Measurements from ENCODE around the gene KRT38.

The KRT38 gene

DNA sequence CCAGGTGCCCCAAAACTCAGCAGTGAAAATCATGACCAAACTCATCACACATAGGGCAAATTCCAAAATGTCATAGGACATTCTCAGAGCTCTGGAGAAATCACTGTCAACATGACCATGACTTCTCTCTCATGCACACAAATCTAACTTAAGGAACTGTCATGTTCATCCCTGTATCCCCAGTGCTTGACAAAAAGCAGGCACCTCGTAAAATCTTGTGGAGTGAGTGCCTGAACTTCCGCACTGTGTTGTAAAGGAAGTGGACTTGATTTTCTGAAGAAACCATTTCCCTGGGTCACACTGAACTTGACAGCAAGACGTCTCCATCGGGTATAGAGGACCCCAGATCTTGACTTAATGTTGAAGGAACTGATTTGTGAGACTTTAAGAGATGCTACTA is 19.2 kb downstream of the KRT38 start:
- no peak for DNase-seq (ENCODE audit: low read depth)

DNA sequence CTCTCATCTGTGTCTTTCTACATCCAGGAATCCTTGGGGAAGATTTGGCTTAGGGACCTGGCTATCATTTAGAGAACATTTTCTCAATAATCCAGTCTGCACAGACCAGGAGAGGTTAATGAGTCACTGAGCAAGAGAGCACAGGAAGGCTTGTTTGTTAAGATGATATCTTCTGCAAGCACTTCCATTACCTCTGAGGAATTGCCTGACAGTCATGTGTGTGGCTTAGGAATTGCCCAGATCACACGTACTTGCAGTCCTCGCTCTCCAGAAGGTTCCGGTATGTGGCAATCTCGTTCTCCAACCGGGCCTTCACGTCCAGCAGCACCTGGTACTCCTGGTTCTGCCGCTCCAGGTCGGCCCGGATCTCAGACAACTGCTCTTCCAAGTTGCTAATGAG is 19.7 kb downstream of the KRT38 start:
- DNase-seq (ENCODE audit: low read depth), result no peak

DNA sequence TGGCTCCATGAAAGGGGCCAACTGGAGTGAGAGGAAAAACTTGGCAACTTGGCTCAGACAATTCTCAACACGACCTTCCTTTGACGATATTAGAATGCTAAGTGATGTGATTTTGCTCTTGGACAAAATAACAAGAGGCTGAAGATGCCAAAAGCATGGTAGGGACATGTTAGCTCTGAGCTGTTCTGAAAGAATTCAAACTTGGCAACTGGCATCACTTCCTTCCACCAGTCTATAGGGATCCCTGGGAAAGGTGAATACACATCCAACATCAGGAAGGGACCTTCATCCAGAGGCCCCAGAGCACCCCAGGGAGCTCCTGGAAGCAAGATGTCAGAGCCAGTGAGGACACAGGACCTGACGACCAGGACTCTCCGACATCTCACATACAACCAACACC is 20.6 kb downstream of the KRT38 start:
- DNase-seq (ENCODE audit: low read depth), result no peak

DNA sequence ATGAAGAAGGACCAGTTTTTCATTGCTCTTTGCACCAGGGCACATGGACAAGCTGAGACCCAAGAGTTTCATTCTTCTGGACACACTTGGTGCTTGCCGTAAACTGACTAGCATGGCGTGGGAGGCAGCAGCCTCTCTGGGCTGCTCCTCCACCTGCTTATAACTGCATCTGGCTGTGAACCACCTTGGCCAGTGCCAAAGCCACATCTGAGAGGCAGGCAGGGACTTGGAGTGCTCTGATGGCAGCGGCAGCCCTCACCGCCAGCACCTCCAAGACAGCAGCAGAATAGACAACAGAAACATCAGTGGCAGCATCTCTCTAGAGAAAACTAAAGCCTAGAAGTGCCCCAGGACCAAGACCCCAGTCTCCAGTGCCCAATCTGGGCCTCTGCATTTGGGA is 21.1 kb downstream of the KRT38 start:
- no peak for DNase-seq (ENCODE audit: low read depth)

DNA sequence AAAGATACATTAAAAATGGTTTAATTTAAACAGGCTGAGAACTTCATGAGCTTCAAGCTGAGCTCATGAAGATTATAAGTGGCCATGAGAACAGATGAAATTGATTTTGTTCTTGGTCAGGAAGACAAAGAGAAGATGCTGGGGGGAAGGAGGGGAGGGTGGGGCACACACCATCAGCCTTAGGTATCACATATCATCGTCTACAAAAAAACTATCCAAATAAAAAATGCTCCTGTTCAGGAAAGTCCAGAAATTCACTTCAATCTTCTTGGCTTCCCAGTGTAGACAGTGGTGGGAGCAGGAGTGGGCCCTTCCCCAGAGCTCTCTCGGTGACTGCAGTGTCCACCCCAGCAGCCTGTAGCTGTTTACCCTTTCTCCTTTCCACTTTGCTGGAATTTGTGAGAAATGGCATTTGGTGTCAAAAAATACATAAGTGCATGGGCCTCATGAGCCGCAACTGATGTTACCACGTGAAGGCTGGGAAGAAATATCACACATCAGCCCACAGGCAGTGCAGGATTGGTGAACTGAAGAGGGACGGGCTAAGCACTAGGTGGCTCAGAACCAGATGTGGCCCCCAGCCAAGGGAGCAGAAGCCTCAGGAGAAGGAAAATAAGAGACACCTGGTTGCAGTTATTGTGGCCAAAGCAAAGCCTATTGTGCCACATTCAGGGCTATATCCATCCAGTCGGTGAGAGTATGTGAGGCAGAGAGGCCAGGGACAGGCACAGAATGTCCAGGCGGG is 22.5 kb downstream of the KRT38 start:
- DNase-seq (ENCODE audit: low read depth), result no peak

DNA sequence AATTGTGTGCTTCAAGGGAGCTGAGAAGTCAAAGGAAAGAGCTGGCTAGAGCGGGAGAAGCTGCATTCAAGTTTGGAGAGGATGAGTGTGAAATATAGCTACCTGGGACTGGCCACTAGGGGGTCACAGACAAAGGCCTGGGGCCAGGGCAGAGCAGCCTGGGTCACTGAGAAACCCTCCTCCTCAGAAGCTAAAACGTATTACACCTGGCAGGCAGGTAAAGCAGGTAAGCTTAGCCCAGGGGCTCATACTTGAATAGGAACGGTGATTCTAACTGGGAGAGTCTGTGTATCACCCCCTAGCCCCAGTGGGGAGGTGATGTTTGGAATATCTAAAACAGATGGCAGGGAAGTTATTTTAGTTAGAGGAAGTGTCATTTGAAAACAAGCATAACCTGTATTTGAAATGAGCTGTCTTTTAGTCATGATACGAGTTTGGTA is 23.2 kb downstream of the KRT38 start:
- no peak for DNase-seq (ENCODE audit: low read depth)

DNA sequence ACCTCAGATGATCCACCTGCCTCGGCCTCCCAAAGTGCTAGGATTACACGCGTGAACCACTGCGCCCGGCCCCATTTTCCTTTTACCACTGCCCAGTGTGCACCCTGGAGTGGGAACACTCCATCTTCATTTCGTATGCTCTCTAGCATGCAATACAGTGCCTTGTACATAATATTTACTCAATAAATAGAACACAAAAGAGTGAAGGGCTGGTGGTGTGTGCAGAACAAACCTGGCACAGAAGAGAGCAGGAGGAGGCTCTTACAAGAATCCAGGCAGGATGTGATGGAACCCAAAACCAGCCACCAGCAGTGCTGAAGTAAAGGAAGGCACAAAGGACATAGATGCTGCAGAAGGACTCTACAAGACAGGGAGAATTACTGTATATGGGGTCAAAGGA is 23.7 kb downstream of the KRT38 start:
- no peak for DNase-seq (ENCODE audit: low read depth)

DNA sequence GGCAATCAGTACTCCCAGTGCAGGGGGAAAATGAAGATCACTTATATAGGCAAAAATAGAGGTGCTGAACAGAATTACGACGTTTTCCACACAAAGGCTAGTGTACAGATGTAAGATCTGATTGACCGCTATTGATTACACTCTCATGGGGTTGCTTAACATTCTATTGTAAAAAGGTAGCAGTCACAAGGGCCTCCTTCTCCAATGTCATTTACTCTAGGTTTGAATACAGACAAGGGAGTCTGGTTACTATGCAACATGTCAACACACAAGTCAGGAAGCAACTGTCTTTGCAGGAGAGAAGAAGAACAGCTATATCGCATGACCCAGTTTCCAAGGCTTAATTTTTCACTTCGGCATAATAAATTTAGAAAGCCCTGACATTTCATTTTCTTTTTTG is 24.3 kb downstream of the KRT38 start:
- no peak for DNase-seq (ENCODE audit: low read depth)

DNA sequence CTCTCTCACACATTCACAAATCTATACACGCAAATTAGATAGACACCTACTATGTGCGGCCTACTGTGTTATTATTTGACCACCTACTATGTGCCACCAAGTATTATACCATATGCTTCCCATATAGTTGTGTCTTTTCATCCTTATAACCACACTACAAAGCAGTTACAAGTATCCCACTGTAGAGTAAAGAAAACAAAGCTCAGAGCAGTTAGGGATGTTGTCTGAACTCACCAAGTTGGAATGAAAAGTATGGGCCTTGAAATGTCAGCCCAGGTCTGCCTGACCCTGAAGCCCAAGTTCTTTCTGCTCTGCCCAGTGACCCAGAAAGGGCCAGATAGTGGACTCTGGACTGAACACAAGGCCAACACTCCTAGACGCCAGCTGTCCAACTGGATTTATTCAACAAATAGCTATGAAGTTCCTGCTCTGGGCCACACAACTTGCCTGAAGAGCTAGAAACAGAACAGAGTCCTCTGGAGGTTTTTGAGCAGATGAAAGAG is 24.9 kb downstream of the KRT38 start:
- DNase-seq (ENCODE audit: low read depth), result no peak

DNA sequence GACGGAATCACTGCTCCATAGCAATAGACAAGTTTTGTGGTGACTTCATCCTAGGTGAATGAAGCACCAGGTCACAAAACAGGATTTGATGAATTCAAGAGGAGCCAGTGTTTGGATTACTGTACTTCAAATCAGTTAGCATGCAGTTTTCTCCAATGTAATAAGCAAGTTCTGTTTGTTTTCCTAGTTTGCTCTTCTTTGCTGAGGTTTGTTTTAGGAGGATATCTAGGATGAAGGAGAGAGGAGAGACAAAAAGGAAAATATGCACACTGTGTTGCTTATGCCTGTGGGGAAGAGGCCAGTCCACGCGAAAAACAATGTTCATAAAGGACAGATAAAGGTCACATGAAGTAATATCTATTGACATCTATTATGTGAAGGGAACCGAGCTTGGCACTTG is 25.4 kb downstream of the KRT38 start:
- DNase-seq (ENCODE audit: low read depth), result no peak

DNA sequence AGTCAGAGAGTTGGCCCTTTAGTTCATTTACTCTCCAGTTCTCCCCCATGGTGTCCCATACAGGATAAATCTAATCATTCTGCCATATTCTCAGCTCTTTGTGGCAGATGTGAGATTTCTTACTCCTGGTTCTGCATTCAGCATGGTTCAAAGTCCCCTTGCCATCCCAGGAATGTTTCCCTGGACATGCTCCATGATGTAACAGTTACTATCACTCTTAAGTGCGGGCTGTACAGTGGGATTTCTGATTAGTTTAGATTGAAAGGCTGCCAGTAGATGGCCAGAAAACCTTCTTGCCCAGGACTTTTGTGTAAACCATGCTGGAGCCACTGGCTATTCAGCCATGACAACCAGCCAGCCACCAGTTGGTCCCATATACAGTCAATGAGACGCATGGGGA is 26.8 kb downstream of the KRT38 start:
- DNase-seq (ENCODE audit: low read depth), result no peak

DNA sequence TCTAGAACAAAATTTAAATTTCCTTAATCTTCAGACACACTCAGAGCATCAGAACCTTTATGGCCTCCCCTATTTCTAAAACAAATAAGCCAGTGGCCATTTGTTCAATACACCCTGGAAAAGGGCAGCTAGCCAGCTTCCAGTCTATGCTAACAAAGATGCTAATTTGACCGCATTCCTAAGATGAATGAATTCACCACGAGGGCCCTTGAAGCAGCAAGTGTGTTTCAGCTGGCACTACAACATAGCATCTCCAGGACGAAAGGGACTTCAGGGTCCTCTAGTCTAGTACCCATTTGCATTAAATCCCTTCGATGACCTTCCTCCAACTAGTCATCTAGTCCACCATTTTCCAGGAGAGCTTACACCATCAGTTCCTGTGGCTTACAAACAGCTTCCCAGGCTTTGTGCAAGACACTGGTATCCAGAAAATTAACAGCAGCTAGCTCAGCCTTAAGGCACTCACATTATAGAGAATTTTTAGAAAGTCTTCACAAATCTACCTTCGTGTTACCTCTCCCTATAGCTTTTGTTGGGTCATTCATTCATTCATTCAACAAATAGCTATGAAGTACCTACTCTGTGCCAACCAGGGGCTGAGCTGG is 27.3 kb downstream of the KRT38 start:
- DNase-seq (ENCODE audit: low read depth), result no peak

DNA sequence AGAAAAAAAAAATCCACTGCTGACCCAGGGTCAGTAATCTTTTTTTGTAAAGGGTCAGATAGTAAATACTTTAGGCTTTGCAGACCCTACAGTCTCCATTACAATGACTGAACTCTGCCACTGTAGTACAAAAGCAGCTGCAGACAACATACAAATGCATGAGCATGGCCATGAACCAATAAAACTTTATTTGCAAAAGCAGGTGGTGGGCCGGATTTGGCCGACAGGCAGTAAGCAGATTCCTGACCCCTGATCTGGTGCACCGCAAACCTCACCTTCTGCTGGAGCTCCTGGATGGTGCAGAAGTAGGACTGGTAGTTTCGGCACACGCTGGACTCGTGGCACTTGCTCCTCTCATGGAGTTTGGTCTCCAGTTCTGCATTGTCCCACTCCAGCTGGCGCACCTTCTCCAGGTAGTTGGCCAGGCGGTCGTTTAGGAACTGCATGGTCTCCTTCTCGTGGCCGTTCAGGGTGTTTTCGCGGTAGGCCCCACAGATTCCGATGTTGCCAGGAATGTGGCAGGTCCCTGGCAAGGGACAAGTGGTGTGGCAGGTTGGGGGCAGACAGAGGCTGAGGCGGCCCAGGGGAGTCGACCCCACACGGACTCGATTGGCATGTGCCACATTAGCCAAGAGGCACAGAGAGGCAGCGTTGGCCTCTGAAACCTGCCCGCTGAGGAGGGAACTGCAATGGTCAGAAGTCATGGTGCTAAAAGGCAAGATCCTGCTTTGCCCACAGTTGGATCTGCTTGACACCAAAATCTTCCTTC is 29.5 kb downstream of the KRT38 start:
- no peak for DNase-seq (ENCODE audit: low read depth)

DNA sequence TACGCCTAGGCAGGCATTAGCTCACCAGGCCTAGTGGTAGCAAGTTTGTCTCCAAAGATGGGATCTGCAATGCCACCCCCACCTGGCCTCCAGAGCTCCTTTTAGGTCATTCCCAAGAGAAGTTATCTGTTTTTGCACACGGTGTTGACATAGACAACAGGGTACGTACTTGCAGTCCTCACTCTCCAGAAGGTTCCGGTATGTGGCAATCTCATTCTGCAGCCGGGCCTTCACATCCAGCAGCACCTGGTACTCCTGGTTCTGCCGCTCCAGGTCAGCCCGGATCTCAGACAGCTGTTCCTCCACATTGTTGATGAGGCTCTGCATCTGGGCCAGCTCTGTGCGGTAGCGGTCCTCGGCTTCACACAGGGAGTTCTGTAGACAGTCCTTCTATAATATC is 33.6 kb downstream of the KRT38 start:
- DNase-seq (ENCODE audit: low read depth), result no peak

DNA sequence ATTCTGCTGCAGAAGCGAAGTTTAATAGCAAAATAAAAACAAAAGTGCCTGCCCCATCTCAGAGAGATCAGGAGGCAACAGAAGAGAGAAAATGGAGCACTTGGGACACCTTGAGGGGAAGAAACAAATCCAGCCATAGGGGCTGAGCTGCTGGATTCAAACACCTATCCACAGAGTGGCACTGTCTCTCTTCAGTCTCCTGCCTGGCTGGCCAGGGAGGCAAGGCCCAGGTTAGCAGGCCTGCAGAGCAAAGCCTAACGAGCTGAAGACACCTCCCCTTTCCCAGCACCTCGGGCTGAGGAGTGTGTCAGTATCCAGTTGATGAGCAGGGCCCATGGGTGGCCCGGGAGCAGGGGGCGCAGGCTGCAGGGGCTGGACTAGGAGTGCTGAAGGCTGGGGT is 34.6 kb downstream of the KRT38 start:
- no peak for DNase-seq (ENCODE audit: low read depth)

DNA sequence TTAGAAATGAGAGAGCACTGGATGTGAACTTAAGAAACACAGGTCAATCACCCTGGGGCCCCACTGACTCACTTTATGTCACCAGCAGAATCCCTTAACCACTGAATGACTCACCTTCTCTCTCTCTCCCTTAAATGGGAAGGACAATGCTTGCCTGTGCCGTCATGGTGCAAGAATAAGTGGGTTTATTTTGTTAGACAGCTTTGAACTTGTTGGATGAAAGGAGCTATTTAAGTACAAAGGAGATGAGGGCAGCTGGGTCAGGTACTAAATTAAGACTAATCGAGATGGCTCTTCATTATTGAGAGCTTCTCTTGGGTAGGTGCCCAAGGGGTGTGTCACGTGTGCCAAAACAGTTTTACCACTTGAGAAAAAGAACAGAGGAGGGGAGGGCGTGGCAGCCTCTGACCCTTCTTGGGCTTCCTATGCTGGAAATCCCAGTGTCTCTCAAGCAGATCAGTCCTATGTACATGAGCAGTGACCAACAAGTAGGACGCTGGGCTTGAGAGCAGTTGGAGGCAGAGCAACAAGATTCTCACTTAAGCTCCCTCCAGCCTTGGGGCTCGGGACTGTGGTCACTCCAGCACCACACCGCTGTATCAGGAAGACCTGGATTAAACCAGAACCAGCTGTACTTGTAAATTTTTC is 36.6 kb downstream of the KRT38 start:
- peak; percentile 47 for DNase-seq (ENCODE audit: low read depth)

DNA sequence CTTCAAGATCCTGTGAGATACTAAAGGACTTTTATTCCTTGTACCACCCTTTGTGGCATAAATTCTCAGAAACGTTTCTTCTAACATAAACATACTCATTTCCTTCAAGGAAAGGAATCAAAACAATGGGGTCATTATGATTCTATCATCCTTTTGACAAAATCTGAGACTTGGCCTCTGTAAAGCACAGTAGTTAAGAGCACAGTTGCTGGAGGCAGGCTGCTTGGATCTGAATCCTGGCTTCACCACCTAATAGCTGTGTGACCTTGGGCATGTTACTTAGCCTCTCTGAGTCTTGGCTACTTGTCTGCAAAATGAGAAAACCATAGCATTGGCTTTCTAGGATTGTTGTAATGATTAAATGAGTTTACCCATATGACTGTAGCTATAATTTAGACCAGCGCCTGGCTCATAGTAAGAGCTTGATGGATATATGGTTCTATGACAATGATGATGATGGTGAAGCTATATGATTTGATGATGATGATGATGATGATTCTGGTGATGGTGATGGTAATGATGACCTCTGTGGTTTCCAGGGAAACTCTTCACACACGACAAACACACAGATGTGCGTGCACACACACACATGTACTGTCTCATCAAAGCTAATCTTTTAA is 37.3 kb downstream of the KRT38 start:
- no peak for DNase-seq (ENCODE audit: low read depth)

DNA sequence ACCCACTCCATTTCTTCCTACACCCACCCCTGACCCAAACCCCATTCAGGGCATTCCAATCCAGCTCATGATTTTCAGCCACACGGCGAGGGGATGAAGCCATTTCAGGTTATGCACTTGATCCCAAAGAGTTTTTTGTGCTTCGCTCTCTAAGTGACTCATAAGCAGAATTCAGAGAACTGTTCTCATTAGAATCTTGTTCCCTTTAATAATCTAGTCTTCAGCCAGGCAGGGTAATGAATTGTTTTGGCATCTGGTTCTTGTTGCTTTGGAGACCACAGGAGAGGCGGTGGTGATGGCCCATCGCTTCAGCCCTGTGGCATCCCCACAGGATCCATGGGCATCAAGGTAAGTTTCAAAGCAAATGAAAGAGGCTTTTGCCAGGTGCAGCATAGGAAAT is 38.6 kb downstream of the KRT38 start:
- no peak for DNase-seq (ENCODE audit: low read depth)

DNA sequence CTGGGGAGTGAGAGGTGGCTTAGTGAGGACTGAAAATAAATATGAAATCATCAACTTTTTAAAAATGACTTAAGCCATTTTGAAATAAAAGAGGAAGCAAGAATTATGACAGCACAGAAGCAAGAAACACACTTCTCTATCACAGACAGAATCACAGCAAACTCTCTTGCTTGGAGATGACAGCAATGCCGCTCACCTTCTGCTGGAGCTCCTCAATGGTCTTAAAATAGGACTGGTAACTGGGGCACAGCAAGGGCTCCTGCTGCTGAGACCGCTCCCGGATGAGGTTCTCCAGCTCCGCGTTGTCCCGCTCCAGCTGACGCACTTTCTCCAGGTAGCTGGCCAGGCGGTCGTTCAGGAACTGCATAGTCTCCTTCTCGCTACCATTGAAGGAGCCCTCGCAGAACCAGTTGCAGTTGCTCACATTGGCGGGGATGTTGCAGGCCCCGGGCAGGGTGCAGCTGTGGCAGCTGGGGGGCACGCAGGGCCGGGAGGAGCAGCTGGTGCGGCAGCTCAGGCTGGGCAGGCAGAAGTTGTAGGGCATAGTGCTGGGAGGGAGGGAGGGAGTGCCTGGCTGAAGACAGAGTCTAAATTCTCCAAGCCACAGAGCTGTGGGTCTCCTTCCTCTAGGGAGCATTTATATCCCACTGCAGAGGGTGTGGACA is 43.7 kb downstream of the KRT38 start, which contains the start of gene KRT31:
Gene KRT31, minus strand, starts transcription at position 613 of the 665 bp plus-strand sequence. Its CDS starts 69 bp downstream, at position 544.
- no peak for DNase-seq (ENCODE audit: low read depth)

DNA sequence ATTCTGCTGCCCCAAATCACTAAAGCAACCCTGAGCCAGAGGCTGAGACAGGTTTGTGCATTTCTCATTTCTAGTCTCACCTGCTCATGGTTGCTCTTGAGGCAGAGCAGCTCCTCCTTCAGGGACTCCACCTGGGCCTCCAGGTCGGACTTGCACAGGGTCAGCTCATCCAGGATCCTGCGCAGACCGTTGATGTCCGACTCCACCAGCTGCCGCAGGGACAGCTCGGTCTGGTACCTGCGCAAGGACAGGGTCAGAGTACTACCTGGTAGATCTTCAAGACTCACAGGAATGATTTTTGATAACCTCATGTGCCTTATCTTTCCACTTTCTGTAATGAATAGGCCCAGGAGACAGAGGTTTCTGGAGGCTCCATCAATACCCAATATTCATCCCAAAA is 44.4 kb downstream of the KRT38 start:
- DNase-seq (ENCODE audit: low read depth), result no peak

DNA sequence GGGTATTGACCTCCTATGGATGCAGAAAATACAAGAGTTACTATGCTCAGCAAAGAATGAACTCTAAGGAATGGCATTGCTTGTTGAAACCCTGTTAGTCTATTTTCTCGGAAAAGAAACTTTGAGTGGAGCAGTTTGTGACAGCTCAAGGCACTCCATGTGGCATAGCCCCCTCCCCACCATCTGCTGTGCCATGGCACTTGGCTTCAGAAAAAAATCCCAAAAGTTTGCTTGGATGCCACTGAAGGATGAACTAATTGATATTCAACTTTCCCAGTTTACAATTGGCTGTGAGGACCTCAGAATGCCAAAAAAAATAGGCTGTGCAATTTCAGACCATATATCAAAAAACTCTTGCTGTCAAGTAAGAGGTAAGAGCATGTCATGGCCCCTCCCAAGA is 45.2 kb downstream of the KRT38 start:
- DNase-seq (ENCODE audit: low read depth), result no peak

Measured in activated T-cell treated with anti-CD3 and anti-CD28 coated beads for 48 hours (primary cell).